H1 (cell line): ENCODE measurements around the gene E2F3. TPM values are rescaled to one million over a fixed set of nuclear protein-coding genes. Genes with fewer than 3 reads are reported as not detected.

ENCODE experiments used
- CTCF ChIA-PET: fragments of 300-600 bp; sonication (Branson Sonifier 250); formaldehyde crosslinking; loops from one replicate; lab custom pipeline; 2021; ENCODE audit not compliant: partially characterized antibody; lab: Charles Lee
- POLR2A ChIA-PET: fragments of 300-600 bp; sonication (Branson Sonifier 250); formaldehyde crosslinking; loops from one replicate; lab custom pipeline; 2021; ENCODE audit warnings: inconsistent platforms; ENCODE audit not compliant: partially characterized antibody; lab: Charles Lee
- DNase-seq, 2 experiments: peaks; one replicate each; pipeline versions ENCODE4 v3.0.0 to v3.0.0-alpha.2; 2010 to 2022; ENCODE audit warnings: low spot score in 2 of 2, low read depth in 1 of 2, mixed read lengths in 1 of 2
- FAIRE-seq: peaks from 2 replicates; lab custom pipeline; 2011; peaks lifted over from hg19 to GRCh38; lab: Jason Lieb, UNC
- H2AFZ ChIP-seq: 2 replicates; pipeline ENCODE4 v1.8.1; 2012; ENCODE audit warnings: low read length, inconsistent platforms
- H2AK5ac ChIP-seq: 2 replicates; pipeline ENCODE4 v1.6.1; 2013; ENCODE audit warnings: low read depth, low read length
- H2BK120ac ChIP-seq: replicated peaks from 2 replicates; pipeline ENCODE3; 2013; ENCODE audit warnings: low read depth, low read length, inconsistent platforms
- H2BK12ac ChIP-seq: 2 replicates; pipeline ENCODE4 v1.6.1; 2013; ENCODE audit warnings: low read depth, low read length
- H2BK15ac ChIP-seq: 2 replicates; pipeline ENCODE4 v1.6.1; 2013; ENCODE audit warnings: low read length
- H2BK20ac ChIP-seq: 2 replicates; pipeline ENCODE4 v1.6.1; 2013; ENCODE audit warnings: low read length
- H2BK5ac ChIP-seq: 2 replicates; pipeline ENCODE4 v1.6.1; 2013; ENCODE audit warnings: low read depth, low read length
- H3K14ac ChIP-seq: 2 replicates; pipeline ENCODE4 v1.6.1; 2013; ENCODE audit warnings: inconsistent platforms; ENCODE audit not compliant: insufficient read length
- H3K18ac ChIP-seq: 2 replicates; pipeline ENCODE4 v1.6.1; 2013; ENCODE audit warnings: low read length; ENCODE audit errors: extremely low read depth
- H3K23ac ChIP-seq: 2 replicates; pipeline ENCODE4 v1.6.1; 2013; ENCODE audit warnings: inconsistent platforms; ENCODE audit not compliant: insufficient read length
- H3K23me2 ChIP-seq: 2 replicates; pipeline ENCODE4 v1.6.1; 2013; ENCODE audit warnings: low read depth, low read length
- H3K27ac ChIP-seq: 2 replicates; pipeline ENCODE4 v1.6.1; 2011; ENCODE audit warnings: low read depth, low read length, inconsistent platforms
- H3K27me3 ChIP-seq, 4 experiments: replicated peaks in 1 of 4; 1 replicate in 1 of 4; 2 replicates in 3 of 4; pipeline versions ENCODE4 v1.6.1 to v1.8.1; 2011 to 2013; ENCODE audit warnings: low read length in 3 of 4, mild to moderate bottlenecking in 3 of 4, inconsistent platforms in 2 of 4, mixed read lengths in 2 of 4, moderate library complexity in 1 of 4; ENCODE audit not compliant: control insufficient read depth in 3 of 4, insufficient read depth in 3 of 4; ENCODE audit errors: extremely low read depth in 1 of 4
- H3K36me3 ChIP-seq, 4 experiments: 2 replicates each; pipeline versions ENCODE4 v1.6.1 to v1.8.1; 2011 to 2013; ENCODE audit warnings: mild to moderate bottlenecking in 4 of 4, low read length in 3 of 4, moderate library complexity in 2 of 4, control low read depth in 1 of 4, inconsistent platforms in 1 of 4; ENCODE audit not compliant: insufficient read depth in 4 of 4, control insufficient read depth in 2 of 4
- H3K4ac ChIP-seq: replicated peaks from 2 replicates; pipeline ENCODE3; 2013; ENCODE audit warnings: low read length, low read depth, mixed read lengths, inconsistent platforms; ENCODE audit not compliant: insufficient read length
- H3K4me1 ChIP-seq, 4 experiments: replicated peaks in 1 of 4; 1 replicate in 1 of 4; 2 replicates in 3 of 4; pipeline versions ENCODE4 v1.6.1 to v1.8.1; 2011 to 2013; ENCODE audit warnings: low read length in 3 of 4, inconsistent platforms in 2 of 4, mixed read lengths in 1 of 4; ENCODE audit not compliant: insufficient read depth in 4 of 4, control insufficient read depth in 3 of 4
- H3K4me2 ChIP-seq, 2 experiments: 2 replicates each; pipeline versions ENCODE4 v1.6.1 to v1.8.1; 2011 to 2013; ENCODE audit warnings: low read depth in 2 of 2, low read length in 2 of 2, control low read depth in 1 of 2, inconsistent platforms in 1 of 2, mild to moderate bottlenecking in 1 of 2; ENCODE audit not compliant: insufficient read depth in 1 of 2
- H3K4me3 ChIP-seq, 4 experiments: fragments of 200-600, 300-600 bp in 1 of 4; sonication (generic), shearing (Covaris generic), sonication (Bioruptor Twin) in 1 of 4; 2 replicates each; pipeline versions ENCODE4 v1.5.1 to v1.8.1; 2011 to 2016; ENCODE audit warnings: low read length in 4 of 4, low read depth in 3 of 4, control low read depth in 2 of 4, inconsistent platforms in 2 of 4, mild to moderate bottlenecking in 2 of 4, mixed read lengths in 1 of 4, moderate library complexity in 1 of 4; ENCODE audit not compliant: insufficient read depth in 2 of 4; ENCODE audit errors: extremely low read depth in 1 of 4
- H3K56ac ChIP-seq: replicated peaks from 2 replicates; pipeline ENCODE3; 2013; ENCODE audit warnings: low read depth, mild to moderate bottlenecking, mixed read lengths, low read length, inconsistent platforms; ENCODE audit not compliant: insufficient read length
- H3K79me1 ChIP-seq: 2 replicates; pipeline ENCODE4 v1.6.1; 2013; ENCODE audit warnings: low read depth, low read length, control low read depth
- H3K79me2 ChIP-seq, 2 experiments: 2 replicates each; pipeline versions ENCODE4 v1.6.1 to v1.8.1; 2012 to 2013; ENCODE audit warnings: low read length in 2 of 2, mild to moderate bottlenecking in 2 of 2, inconsistent platforms in 1 of 2; ENCODE audit not compliant: insufficient read depth in 2 of 2, control insufficient read depth in 1 of 2
- H3K9ac ChIP-seq, 4 experiments: replicated peaks in 1 of 4; 1 replicate in 1 of 4; 2 replicates in 3 of 4; pipeline versions ENCODE4 v1.6.1 to v1.8.1; 2011 to 2013; ENCODE audit warnings: low read depth in 3 of 4, low read length in 3 of 4, control low read depth in 2 of 4, mild to moderate bottlenecking in 2 of 4, moderate library complexity in 2 of 4, inconsistent platforms in 1 of 4; ENCODE audit errors: extremely low read depth in 1 of 4
- H3K9me3 ChIP-seq, 2 experiments: 2 replicates each; pipeline versions ENCODE4 v1.6.1 to v1.8.1; 2012 to 2013; ENCODE audit warnings: mild to moderate bottlenecking in 2 of 2, moderate library complexity in 2 of 2, control low read depth in 1 of 2, inconsistent platforms in 1 of 2, low read depth in 1 of 2, low read length in 1 of 2, mixed read lengths in 1 of 2; ENCODE audit not compliant: insufficient read depth in 2 of 2
- H4K20me1 ChIP-seq, 2 experiments: replicated peaks in 1 of 2; 2 replicates each; pipeline versions ENCODE3 to v1.8.1; 2011 to 2013; ENCODE audit warnings: inconsistent platforms in 2 of 2, low read length in 2 of 2, mild to moderate bottlenecking in 1 of 2; ENCODE audit not compliant: insufficient read depth in 2 of 2, control insufficient read depth in 1 of 2
- H4K5ac ChIP-seq: 2 replicates; pipeline ENCODE4 v1.6.1; 2013; ENCODE audit warnings: low read length, low read depth, mixed read lengths, inconsistent platforms; ENCODE audit not compliant: insufficient read length
- H4K8ac ChIP-seq: 2 replicates; pipeline ENCODE4 v1.8.0; 2013; ENCODE audit warnings: mild to moderate bottlenecking, moderate library complexity, low read length, inconsistent platforms; ENCODE audit not compliant: insufficient read depth; ENCODE audit errors: extremely low read depth
- H4K91ac ChIP-seq: replicated peaks from 2 replicates; pipeline ENCODE3; 2013; ENCODE audit warnings: low read length, mixed read lengths, inconsistent platforms; ENCODE audit not compliant: insufficient read length
- ASH2L ChIP-seq: fragments of 200-600, 300-600 bp; sonication (generic); IDR thresholded peaks from one replicate; pipeline ENCODE4 v1.7.1; 2017; ENCODE audit warnings: low read length
- ATF3 ChIP-seq: IDR thresholded peaks from 2 replicates; pipeline ENCODE4 v1.6.1; 2011; ENCODE audit warnings: low read depth, mild to moderate bottlenecking, low read length; ENCODE audit not compliant: insufficient read depth
- CBX8 ChIP-seq: fragments of 300-800, 300-1000 bp; sonication (generic); IDR thresholded peaks from 2 replicates; pipeline ENCODE4 v1.7.1; 2016; ENCODE audit warnings: low read depth, low read length, borderline replicate concordance
- CHD2 ChIP-seq: IDR thresholded peaks from 2 replicates; pipeline ENCODE4 v1.6.1; 2012; ENCODE audit warnings: low read length, improper control_type of control experiment
- EGR1 ChIP-seq: IDR thresholded peaks from 2 replicates; pipeline ENCODE4 v1.6.1; 2011; ENCODE audit warnings: low read depth, low read length, borderline replicate concordance
- EZH2 ChIP-seq: fragments of 200-600 bp; sonication (generic); IDR thresholded peaks from 2 replicates; pipeline ENCODE4 v1.7.1; 2012; ENCODE audit warnings: low read depth, mild to moderate bottlenecking, moderate library complexity, low read length, inconsistent platforms; ENCODE audit not compliant: severe bottlenecking
- HDAC2 ChIP-seq, 2 experiments: fragments of 300-600 bp in 1 of 2; sonication (generic) in 1 of 2; IDR thresholded peaks; 2 replicates each; pipeline ENCODE4 v1.6.1; 2011 to 2012; ENCODE audit warnings: low read depth in 2 of 2, low read length in 2 of 2, mild to moderate bottlenecking in 2 of 2, moderate library complexity in 2 of 2, borderline replicate concordance in 1 of 2, inconsistent platforms in 1 of 2
- RFX5 ChIP-seq: IDR thresholded peaks from 2 replicates; pipeline ENCODE4 v1.6.1; 2011; ENCODE audit warnings: low read depth, low read length, improper control_type of control experiment, borderline replicate concordance
- SIRT6 ChIP-seq: IDR thresholded peaks from one replicate; pipeline ENCODE4 v1.7.1; 2012; ENCODE audit warnings: low read length, inconsistent platforms
- TAF7 ChIP-seq: optimal IDR thresholded peaks from 2 replicates; pipeline ENCODE3; 2011; ENCODE audit warnings: low read depth, mild to moderate bottlenecking, inconsistent platforms, low read length, moderate library complexity, borderline replicate concordance
- TCF12 ChIP-seq: IDR thresholded peaks from 2 replicates; pipeline ENCODE4 v1.6.1; 2011; ENCODE audit warnings: low read depth, mild to moderate bottlenecking, low read length
- YY1 ChIP-seq: IDR thresholded peaks from 2 replicates; pipeline ENCODE4 v1.6.1; 2011; ENCODE audit warnings: low read depth, mild to moderate bottlenecking, low read length
- WGBS, 2 experiments: shearing (Covaris generic) in 1 of 2; methylation state at CpG; one replicate each; pipeline versions ENCODE4 v1.1.6 to v1.1.7; 2013 to 2015; ENCODE audit warnings: low lambda C conversion rate in 2 of 2, mixed read lengths in 2 of 2, inconsistent platforms in 1 of 2, low coverage in 1 of 2, missing lambda C conversion rate in 1 of 2; ENCODE audit not compliant: insufficient replicate concordance in 2 of 2, insufficient coverage in 1 of 2, insufficient read length in 1 of 2; ENCODE audit errors: extremely low coverage in 1 of 2, missing lambda C conversion rate in 1 of 2; 5-methylcytosine and 5-hydroxymethylcytosine counted together
- polyA plus RNA-seq, 7 experiments: library from polyadenylated mRNA; depleted of rRNA in 3 of 7; stranded (reverse) in 5 of 7; unstranded in 2 of 7; fragments of >200 nt in 5 of 7; fragments of 200-250 nt in 2 of 7; gene quantifications; 1 replicate in 5 of 7; 2 replicates in 1 of 7; 4 replicates in 1 of 7; pipeline versions ENCODE4 v1.2.1 to v1.2.3, GENCODE V29; 2011 to 2013; ENCODE audit warnings: missing spikeins in 2 of 7, mixed read lengths in 2 of 7
- total RNA-seq: library from RNA; stranded (reverse); fragmentation: NEBNext Ultra II Directional; extraction: Animal tissue kit (Norgen Biotek cat#: 25700); gene quantifications from 2 replicates; pipeline ENCODE4 v1.2.1, GENCODE V29; 2021

Gene E2F3
- total and polyA plus RNA-seq, 2 of the 8 experiments (the other 6 are each of a cell fraction or from before 2014, with no cell fraction given), result 14.9 to 42.2 TPM

GRCh38 chr6:20538131-20538662, 136.5 kb downstream of the E2F3 start:
- WGBS, 2 experiments, result 89% methylated on average over 1 of the region's 1 CpG; no CpG with 5 or more reads in 1 of the 2 experiments
- Histone ChIP-seq H3K27me3 (no peaks in the 10 kb centered on the region), H4K8ac (no peak overlapping the region), H3K27ac (no peak overlapping the region), H3K4me1 (peaks cover 0 to 3% (median 0%) of the 10 kb centered on the region in 4 experiments; a peak in 1 of 7 replicates), H2BK120ac (no peak overlapping the region), H4K20me1 (peaks cover 2 to 4% of the 10 kb centered on the region in 2 experiments), H4K5ac (no peak overlapping the region), H3K9me3 (no peaks in the 10 kb centered on the region), H3K79me2 (peaks cover 0 to 46% of the 10 kb centered on the region in 2 experiments; a peak in 2 of 4 replicates), H3K4me2 (no peak overlapping the region), H3K18ac (no peak overlapping the region), H3K14ac (no peak overlapping the region), H3K23me2 (peaks cover 4% of the 10 kb centered on the region), H2BK15ac (no peak overlapping the region), H3K4me3 (no peak overlapping the region), H2BK5ac (no peak overlapping the region), H3K79me1 (peaks cover 7% of the 10 kb centered on the region; the same call in 1 of the 2 replicates), H2BK20ac (no peak overlapping the region), H3K56ac (no peak overlapping the region), H4K91ac (no peak overlapping the region), H3K23ac (no peak overlapping the region), H2AK5ac (no peak overlapping the region), H3K36me3 (peaks cover 0 to 3% (median 0%) of the 10 kb centered on the region in 4 experiments; a peak in 1 of 8 replicates), H3K4ac (no peak overlapping the region), H2BK12ac (no peak overlapping the region), H2AFZ (no peak overlapping the region), H3K9ac (no peak overlapping the region; a peak in 1 of 7 replicates)
- DNase-seq (no peak), FAIRE-seq (no peak)
- ChIA-PET POLR2A (interaction anchor here (0.9 kb wide), 2 partner anchors 14 to 1055 kb away, joined by 3 to 4 read pairs; partner anchors contain the start of gene SOX4), CTCF (interaction anchor here (0.7 to 2.8 kb wide), 7 partner anchors 8 to 249 kb away, joined by 3 to 11 read pairs (median 3); no protein-coding TSS in a partner anchor)
- no peak for TF ChIP-seq ASH2L
- no peak for TF ChIP-seq ATF3
- TF ChIP-seq HDAC2 (IDR thresholded peaks at IDR 0.05; ENCODE audit: borderline replicate concordance in 1 of 2, low read depth in 2 of 2, low read length in 2 of 2), result no peak
- TF ChIP-seq CHD2, result no peak
- no peak for TF ChIP-seq EZH2
- TF ChIP-seq RFX5, result no peak
- no peak for TF ChIP-seq YY1
- no peak for TF ChIP-seq TAF7
- no peak for TF ChIP-seq CBX8
- TF ChIP-seq TCF12, result no peak
- no peak for TF ChIP-seq EGR1
- no peak for TF ChIP-seq SIRT6
